ENCODE data around the gene CCDC172. TPM values are rescaled to one million over a fixed set of nuclear protein-coding genes. Genes with fewer than 3 reads are reported as not detected.

Gene CCDC172, protein sequence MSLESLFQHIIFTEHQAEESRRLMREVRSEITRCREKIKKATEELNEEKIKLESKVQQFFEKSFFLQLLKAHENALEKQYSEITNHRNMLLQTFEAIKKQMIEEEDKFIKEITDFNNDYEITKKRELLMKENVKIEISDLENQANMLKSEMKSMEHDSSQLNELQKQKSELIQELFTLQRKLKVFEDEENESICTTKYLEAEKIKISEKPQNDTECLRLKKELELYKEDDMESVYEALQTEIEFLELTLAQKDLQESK
- total RNA-seq: not detected

DNA sequence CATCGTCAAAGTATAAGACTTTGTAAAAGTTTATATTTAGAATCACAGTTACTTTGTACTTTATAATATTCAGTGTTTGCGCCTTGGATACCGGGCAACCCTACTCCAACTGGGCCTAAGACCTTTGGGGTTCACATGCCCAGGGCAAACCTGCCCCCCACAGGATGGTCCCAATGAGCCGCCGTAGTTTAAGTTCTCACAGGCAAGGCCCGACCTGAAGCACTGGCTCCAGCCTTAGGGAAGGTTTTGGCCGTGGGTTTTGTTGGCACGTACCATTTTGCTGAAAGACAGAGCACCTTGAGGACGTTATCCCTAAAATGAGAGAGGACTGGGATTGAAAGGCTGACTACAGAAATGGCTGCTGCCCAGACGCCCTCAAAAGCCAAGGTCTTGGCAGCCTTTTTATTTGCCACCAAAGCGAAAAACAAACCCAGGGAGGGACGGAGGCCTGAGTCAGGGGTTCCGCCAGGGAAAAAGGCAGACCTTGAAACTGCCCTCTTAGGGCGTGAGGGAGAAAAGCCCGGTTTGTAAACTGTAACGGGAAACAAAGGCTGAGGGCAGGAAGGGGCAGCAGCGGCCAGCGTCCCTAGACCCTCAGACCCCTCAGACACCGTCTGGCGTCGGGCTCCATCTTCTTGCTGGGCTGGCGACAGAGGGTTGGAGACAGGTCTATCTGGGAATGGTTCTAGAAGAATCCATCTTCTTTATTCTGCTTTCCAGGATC, at the start of gene CCDC172:
CCDC172 (plus strand) TSS at position 222 of the 724 bp plus-strand sequence. CDS start 564 bp downstream, outside the sequence.

GRCh38 chr10:116427671-116428070, 103.4 kb downstream of the CCDC172 start, which contains the start of gene PNLIPRP3:
Gene PNLIPRP3 (plus strand): TSS chr10:116427847. CDS start chr10:116428013, 166 bp downstream.

Small RNA genes within 50 kb of the gene (small RNA-seq; reads per million reads assigned to genes)
- gene SNRPGP6: not detected

Other genes starting within 250 kb of the CCDC172 start
- gene GFRA1, start 51.2 kb upstream of the CCDC172 start, total RNA-seq: 42.7 TPM
- not detected for gene PNLIPRP3, start 103.4 kb downstream of the CCDC172 start, total RNA-seq
- not detected for gene PNLIP, start 221.5 kb downstream of the CCDC172 start, total RNA-seq